SK-N-SH (cell line): ENCODE data around the gene CXCR5. TPM values are rescaled to one million over a fixed set of nuclear protein-coding genes. Genes with fewer than 3 reads are reported as not detected.

Experiments
- RCOR1 ChIP-seq: fragments of 150-350 bp; IDR thresholded peaks from 2 replicates; pipeline ENCODE4 v1.6.1; 2017; ENCODE audit warnings: antibody characterized with exemption, low read length
- RFX5 ChIP-seq: IDR thresholded peaks from 2 replicates; pipeline ENCODE4 v1.6.1; 2012; ENCODE audit warnings: mild to moderate bottlenecking, improper control_type of control experiment, low read length
- polyA plus RNA-seq, 3 experiments: library from polyadenylated mRNA; depleted of rRNA; stranded (reverse); fragments of >200 nt; gene quantifications; 2 replicates each; pipeline ENCODE4 v1.2.3, GENCODE V29; 2012
- small RNA-seq, 7 experiments: library from RNA; depleted of rRNA; stranded (forward); fragments of <200 nt; gene quantifications; one replicate each; pipeline ENCODE3, GENCODE V24; 2012
- TF ChIP-seq, protein P1 (sequence below): fragments of 150-350 bp; IDR thresholded peaks from 2 replicates; pipeline ENCODE4 v1.6.1; 2017; ENCODE audit warnings: antibody characterized with exemption, low read length, low read depth, borderline replicate concordance

The CXCR5 gene
- polyA plus RNA-seq, 1 of the 3 experiments (the other 2 are of a cell fraction) = 0.02 TPM

- TF ChIP-seq, protein P1, sequence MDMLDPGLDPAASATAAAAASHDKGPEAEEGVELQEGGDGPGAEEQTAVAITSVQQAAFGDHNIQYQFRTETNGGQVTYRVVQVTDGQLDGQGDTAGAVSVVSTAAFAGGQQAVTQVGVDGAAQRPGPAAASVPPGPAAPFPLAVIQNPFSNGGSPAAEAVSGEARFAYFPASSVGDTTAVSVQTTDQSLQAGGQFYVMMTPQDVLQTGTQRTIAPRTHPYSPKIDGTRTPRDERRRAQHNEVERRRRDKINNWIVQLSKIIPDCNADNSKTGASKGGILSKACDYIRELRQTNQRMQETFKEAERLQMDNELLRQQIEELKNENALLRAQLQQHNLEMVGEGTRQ = no peak
- no peak for TF ChIP-seq RFX5
- no peak for TF ChIP-seq RCOR1
- TF ChIP-seq, all 33 proteins: peak for 0
Observed at GRCh38 chr11:118947091-118947490, 63.4 kb downstream of the CXCR5 start (continued).

Small RNAs within 50 kb of the gene (small RNA-seq; reads per million reads assigned to genes)
- gene MIR4492 = 0 reads per million in 7 experiments
- gene RF00019 = 0 reads per million in 7 experiments
- 0 reads per million in 7 experiments for gene RN7SL688P

Other genes starting within 250 kb of the CXCR5 start
- not detected in 2 replicates for gene TREH, start 204.2 kb upstream of the CXCR5 start, polyA plus RNA-seq (2012; rRNA removed)
- 7.9 and 13.0 TPM in 2 replicates for gene DDX6, start 92.7 kb upstream of the CXCR5 start, polyA plus RNA-seq (2012; rRNA removed)
- gene BCL9L, start 42.0 kb downstream of the CXCR5 start, polyA plus RNA-seq (2012; rRNA removed) = 4.5 and 12.1 TPM in 2 replicates
- 0.15 and 0.21 TPM in 2 replicates for gene UPK2, start 72.4 kb downstream of the CXCR5 start, polyA plus RNA-seq (2012; rRNA removed)
- gene FOXR1, start 87.9 kb downstream of the CXCR5 start, polyA plus RNA-seq (2012; rRNA removed) = not detected in 2 replicates
- 16.0 and 19.8 TPM in 2 replicates for gene CENATAC, start 114.2 kb downstream of the CXCR5 start, polyA plus RNA-seq (2012; rRNA removed)
- 2,335 and 2,688 TPM in 2 replicates for gene RPS25, start 134.5 kb downstream of the CXCR5 start, polyA plus RNA-seq (2012; rRNA removed)
- gene TRAPPC4, start 134.9 kb downstream of the CXCR5 start, polyA plus RNA-seq (2012; rRNA removed) = 299 and 368 TPM in 2 replicates
- gene SLC37A4, start 147.0 kb downstream of the CXCR5 start, polyA plus RNA-seq (2012; rRNA removed) = 21.8 and 22.1 TPM in 2 replicates
- gene HYOU1, start 173.3 kb downstream of the CXCR5 start, polyA plus RNA-seq (2012; rRNA removed) = 90.8 and 105 TPM in 2 replicates
- 13.8 and 14.8 TPM in 2 replicates for gene VPS11, start 183.9 kb downstream of the CXCR5 start, polyA plus RNA-seq (2012; rRNA removed)
- gene HMBS, start 201.0 kb downstream of the CXCR5 start, polyA plus RNA-seq (2012; rRNA removed) = 69.4 and 77.4 TPM in 2 replicates
- gene DPAGT1, start 218.0 kb downstream of the CXCR5 start, polyA plus RNA-seq (2012; rRNA removed) = 99.5 and 128 TPM in 2 replicates
- gene C2CD2L, start 223.5 kb downstream of the CXCR5 start, polyA plus RNA-seq (2012; rRNA removed) = 7.6 and 8.6 TPM in 2 replicates
- 21.8 and 36.1 TPM in 2 replicates for gene HINFP, start 237.7 kb downstream of the CXCR5 start, polyA plus RNA-seq (2012; rRNA removed)